Astrocyte of the cerebellum (primary cell): ENCODE data around the gene KDM4B.

Experiments
- DNase-seq: peaks from one replicate; pipeline ENCODE4 v3.0.0-alpha.2; 2011; ENCODE audit warnings: low read depth
- H3K4me3 ChIP-seq: 2 replicates; pipeline ENCODE4 v1.5.1; 2011; ENCODE audit warnings: mild to moderate bottlenecking, low read depth, low read length, moderate library complexity
- CTCF ChIP-seq: IDR thresholded peaks from 2 replicates; pipeline ENCODE4 v1.5.1; 2012; ENCODE audit warnings: low read length, low read depth, moderate library complexity, mild to moderate bottlenecking; ENCODE audit errors: missing control alignments
- in situ Hi-C: cut with HindIII; loops from 2 replicates; pipeline ENCODE4 v1.10.0; 2017; ENCODE audit warnings: low sequenced_read_pairs

Gene KDM4B

GRCh38 chr19:5149932-5150901, 181.3 kb downstream of the KDM4B start:
- DNase-seq, result no peak
- H3K4me3 ChIP-seq, result no peak overlapping the region
- TF ChIP-seq CTCF, result no peak
- in situ Hi-C loops, result no loop called here

- TF ChIP-seq CTCF, result no peak
- no peak for DNase-seq
Measured at GRCh38 chr19:5150902-5151741, 182.2 kb downstream of the KDM4B start.

GRCh38 chr19:5152013-5152763, 183.3 kb downstream of the KDM4B start:
- H3K4me3 ChIP-seq, result no peak overlapping the region
- no peak for TF ChIP-seq CTCF
- in situ Hi-C loops, result no loop called here
- no peak for DNase-seq

More at GRCh38 chr19:5150902-5151741, 182.2 kb downstream of the KDM4B start:
- in situ Hi-C loops, result no loop called here
- H3K4me3 ChIP-seq, result no peak overlapping the region

GRCh38 chr19:5152767-5153532, 184.0 kb downstream of the KDM4B start:
- TF ChIP-seq CTCF, result no peak
- in situ Hi-C loops, result no loop called here
- no peak for DNase-seq
- H3K4me3 ChIP-seq, result no peak overlapping the region

GRCh38 chr19:5153601-5154128, 184.8 kb downstream of the KDM4B start:
- no peak for DNase-seq
- H3K4me3 ChIP-seq, result no peak overlapping the region
- in situ Hi-C loops, result no loop called here
- TF ChIP-seq CTCF, result no peak
